ENCODE results near the gene GALNT18.

GALNT18 gene

DNA sequence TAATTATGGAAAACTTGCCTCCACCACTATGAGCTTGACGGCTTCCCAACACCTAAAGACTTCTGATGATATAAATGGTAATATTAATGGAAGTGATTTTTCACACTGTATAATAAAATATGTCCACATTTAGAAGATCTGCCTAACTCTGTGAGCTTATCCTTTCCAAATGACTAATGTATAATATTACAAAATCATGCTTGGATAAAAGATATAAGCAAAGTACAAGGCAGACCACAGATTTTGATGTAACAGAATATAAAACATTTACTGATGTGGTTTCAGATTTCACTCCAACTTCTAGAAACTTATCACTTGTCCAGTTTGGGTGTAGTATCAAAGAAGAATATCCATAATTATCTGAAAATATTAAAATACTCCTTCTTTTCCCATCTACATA lies 36.9 kb downstream of the GALNT18 start:
- no peak for DNase-seq

DNA sequence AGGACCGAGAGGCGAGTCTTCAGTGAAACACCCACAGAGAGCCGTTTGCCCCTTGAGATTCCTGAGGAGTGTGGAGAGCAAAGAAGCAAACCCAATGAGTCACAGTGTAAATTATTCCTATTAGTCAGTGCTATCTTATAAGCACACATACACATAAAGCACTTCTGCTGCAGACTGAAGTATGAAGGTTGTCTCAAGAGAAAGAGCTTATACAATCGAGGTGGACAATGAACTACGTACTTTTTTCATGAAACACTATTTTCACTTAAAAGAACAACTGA lies 37.3 kb downstream of the GALNT18 start:
- peak; percentile 85 for DNase-seq

DNA sequence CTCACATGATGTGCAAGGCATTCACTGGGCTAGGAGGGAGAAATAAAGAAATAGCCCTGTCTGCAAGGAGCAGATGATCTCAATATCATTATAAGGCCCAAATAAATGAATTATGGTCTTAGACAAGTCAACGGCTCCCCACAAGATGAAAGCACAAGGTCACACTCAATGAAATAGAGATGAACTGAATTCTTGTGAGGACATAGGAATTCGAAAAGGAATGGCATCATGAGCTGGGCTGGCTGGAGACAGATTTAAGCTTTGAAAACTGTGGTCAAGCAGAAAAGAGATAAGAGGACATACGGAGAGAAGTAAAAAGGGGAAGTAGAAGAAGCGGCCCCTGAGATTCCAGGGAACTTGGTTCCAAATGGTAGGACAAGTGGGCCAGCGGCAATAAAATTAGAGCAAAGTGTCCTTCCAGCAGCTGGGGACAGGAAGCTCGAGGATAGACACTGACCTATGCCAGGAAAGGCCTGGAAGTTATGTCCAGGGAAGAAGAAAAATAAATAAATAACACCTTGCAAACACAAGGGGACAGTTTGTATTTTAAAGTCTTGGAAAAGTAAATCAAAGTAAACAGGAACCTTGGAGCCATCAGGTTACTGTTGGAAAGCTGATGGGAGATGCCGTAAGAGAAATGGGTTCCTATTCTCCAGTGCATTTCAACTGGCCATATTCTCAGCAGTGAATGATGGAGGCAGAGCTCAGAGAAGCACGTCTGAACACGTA lies 37.8 kb downstream of the GALNT18 start:
- no peak for DNase-seq

DNA sequence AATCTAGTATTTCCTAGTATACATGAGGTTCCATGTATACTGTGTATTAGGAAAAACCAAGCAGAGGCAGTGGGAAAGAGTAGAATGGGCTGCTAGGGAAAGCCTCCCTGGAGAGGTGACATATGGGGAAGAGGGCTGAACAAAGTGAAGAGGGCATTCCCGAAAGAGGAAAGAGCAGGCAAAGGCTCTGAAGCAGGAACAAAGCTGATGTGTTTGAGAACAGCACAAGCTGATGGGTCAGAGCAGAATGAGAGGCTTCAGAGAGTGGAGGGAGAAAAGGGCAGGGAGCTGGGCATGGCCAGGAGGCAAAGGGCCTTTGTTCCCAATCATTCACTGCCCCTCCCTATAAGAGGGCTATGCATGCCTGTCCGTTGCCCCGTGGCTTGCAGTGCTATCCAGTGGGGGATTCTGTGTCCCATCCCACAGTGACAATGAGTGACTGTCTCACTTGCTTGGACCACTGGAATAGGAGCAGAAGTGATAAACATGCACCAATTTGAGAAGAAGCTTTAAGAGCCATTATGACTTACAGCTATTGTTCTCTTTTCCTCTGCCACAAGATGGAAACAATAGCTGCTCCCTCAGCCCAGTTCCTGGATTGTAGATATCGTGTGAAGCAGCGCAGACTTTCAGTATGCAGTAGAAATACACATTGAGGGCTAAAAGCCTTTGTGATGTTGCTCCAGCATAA lies 39.6 kb downstream of the GALNT18 start:
- no peak for DNase-seq

DNA sequence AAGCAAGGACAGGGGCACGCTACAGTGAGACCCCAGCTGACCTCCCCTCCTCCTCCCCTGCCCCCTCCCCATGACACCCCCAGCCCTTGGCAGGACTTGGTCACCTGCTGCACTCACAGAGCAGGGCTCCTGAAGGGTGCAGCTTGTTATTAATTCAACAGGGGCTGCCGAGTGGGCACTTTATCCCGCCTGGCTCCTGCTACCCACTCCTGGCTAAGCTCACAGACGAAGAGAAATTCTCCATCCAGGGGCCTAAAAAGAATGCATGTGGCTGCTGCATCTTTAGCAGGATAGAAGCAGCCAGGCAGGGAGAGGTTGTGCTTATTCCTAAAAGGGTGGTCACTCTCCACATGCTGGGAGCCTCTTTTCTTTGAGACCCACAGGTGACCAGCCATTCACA lies 40.3 kb downstream of the GALNT18 start:
- no peak for DNase-seq

DNA sequence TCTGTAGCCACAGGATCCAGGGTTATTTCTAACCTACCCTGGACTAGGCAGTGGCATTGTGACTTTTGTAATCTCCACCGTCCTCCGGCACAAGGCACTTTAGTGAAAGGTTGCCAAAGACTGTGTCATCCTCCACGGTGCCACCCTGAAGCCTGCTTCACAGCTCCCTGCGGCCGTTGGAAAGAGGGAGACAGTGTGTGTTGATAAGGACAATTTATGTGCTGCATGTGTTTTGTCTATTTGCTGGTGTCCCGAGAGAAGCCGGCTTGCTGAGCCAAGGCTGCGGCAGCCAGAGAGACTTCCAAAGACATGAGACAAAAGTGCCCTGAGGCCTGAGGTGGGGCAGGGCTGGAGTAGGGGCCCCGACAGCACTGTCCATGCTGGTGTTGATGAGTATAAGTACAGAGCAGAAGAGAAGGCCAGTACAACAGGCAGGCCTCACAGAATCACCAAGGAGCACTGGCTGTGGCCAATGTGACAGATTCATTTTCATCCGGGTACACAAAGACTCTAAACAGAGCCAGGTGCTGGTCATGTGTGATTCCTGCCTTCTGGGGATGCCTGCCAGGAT lies 40.9 kb downstream of the GALNT18 start:
- DNase-seq: no peak

DNA sequence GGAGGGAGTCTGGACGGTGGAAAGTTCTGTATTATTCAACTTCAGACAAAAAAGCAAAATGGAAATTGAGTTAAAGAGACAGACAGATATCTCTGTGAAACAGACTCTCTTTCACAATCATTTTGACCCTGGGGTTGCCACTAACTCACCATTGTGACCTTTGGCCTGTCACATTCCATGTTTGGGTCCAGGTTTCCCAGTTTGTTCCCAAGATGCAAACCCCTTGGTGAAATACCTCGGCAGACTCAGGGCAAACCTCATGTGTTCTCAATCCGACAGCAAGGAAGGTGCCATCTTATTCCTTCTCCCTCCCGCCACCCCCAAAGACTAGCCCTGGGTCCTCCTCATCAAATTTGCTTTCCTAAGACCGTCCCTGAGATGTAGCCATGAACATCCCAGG lies 41.8 kb downstream of the GALNT18 start:
- no peak for DNase-seq

DNA sequence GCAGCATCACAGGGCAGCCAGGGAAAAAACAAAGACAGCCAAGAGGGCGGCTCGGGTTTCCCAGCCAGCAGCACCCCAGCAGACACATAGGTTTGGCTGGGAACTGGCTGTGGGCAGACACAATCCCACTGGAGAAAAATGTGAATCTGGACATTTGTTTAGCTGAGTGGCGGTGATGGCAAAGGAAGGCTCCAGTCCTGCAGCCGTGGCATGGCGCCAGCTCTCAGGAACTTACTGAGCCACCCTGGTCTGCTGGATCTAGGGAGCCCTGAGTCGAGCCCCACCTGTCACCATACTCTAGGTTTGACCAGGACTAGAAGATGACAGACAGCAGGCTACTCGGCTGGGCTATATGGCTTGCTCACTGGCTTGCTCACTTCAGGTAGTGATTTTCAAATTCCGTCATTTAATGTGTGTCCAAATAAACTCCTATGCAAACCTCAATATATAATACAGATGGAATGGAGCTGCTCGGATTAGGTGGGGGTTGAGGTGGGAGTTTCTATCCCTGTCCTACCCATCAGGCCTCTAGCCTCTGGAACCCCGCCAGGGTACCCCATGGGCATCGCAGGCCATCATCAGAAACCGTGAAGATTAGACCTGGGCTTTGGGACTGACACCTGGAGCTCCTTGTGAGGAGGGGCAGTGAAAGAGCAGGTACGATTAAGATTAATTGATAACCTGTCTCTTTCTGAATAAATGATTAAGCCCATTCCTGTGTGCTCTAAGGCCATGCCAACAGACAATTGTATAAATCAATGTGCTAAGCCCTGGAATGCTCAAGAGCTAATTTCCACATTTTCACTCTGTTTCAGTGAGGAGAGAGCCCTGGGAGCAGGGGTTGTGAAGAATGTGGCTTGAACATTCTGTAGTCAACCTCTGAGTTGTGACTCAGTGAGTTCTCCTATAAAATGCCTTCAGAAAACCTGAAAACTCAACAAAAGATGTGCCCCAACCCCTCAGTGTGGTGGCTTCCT lies 42.5 kb downstream of the GALNT18 start:
- DNase-seq: no peak

DNA sequence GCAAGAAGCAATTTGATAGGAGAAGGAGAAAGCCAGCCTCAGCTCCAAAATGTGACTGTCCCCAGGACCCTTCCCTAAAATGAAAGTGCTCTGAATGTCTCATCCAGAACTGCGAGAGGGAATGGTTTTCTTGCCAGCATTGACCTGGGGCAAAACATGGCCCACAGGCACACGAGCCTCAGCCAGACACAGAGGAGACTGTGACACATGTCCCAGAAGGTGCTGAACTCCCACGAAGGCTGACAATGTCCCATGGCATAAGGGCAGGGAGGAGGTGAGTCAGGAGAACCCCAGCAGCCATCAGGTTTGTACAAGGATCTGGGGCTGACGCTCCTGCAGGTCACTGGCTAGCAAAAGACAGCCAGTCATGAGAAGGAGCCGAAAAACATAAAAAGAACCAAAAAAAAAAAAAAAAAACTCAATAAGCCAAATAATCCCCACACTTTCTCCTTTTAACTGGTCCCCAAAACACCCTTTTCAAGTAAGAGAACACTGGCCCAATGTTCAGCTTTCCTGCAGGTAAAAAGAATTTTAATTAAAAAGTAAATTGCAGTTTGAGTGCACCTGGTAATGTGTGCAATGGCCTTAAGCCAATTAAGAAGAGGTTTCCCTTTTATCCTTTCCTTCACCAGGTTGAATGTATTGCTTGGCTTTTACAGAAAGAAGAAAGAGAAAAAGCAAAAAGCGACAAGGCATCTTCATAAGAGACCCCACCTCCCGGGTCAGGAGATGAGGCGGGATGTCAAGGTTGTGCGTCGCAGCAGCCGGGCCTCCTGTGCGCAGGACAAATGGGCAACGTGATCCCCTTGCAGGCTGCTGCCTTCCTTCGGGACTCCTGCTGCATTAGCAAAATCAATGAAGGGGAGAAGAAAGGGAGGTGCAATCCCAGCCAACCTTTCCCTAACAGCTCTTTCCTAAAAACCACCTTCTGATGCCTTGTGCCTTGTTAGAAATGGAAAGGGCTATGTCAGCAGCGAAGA lies 43.6 kb downstream of the GALNT18 start:
- no peak for DNase-seq

DNA sequence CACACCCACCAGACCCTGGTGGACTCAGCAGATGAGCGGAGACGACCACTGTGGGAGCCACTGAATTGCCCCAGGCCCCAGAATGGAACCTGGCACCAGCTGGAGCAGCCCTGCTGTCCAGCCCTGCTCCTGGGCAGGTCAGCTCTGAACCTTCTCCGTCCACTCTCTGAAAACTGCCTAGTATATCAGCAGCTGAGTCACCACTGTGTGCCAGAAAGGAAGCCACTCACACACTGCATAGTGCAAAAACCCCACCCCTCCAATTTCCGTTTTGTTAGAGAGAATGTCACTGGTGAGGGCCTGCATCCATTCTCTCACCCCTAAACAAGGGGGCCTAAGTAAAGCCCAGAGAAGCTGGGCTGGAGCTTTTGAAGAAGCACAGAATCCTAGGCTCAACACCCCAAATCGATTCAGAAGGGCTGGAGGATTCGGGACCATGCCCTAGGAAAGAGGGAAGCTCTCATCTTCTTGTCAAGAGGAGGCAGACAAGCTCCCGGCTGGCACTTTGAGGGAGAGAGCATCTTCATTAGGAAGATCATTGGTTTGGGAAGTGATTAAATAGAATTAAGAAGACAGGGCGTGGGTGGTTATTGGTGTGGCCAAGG lies 44.5 kb downstream of the GALNT18 start:
- no peak for DNase-seq

DNA sequence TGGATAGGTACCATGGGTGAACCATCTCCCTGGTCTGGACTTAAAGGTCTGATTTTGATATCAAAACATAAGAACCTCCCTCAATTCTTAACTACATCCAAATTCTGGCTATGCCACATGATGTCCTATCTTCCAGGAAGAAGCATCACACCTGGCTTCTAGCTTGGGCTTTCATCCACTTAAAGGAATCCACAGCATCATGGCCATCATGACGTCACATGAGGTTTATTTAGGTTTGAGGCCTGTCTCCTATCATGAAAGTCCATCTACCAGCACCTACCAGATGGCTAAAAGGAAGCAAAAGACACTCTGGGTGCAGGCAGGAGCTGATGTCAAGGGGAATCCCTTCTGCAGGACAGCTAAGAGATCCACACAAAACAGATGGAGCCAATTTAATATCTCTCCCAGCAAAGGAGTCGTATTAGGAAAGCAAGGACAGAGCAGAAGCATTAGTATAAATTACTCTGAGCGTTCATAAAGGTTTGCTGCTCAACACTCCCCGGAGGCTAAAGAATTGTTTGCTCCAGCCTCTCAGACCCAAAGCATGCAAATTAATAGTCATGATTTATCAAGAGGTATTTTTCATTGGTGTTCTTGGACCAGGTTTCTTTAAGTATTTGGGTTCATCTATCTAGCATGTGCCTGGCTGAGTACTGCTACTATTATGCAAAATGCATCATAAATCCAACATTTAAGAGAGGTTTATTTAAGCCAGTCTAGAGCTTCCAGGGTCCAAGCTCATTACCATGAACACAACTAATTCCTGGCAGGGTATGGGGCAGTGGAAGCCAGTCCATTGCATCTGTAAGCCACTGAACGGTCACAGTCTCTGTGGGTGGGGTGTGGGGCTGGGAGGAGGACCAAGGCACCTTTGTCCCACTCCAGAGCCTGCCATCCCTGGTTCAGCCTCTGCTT lies 47.2 kb downstream of the GALNT18 start:
- no peak for DNase-seq

DNA sequence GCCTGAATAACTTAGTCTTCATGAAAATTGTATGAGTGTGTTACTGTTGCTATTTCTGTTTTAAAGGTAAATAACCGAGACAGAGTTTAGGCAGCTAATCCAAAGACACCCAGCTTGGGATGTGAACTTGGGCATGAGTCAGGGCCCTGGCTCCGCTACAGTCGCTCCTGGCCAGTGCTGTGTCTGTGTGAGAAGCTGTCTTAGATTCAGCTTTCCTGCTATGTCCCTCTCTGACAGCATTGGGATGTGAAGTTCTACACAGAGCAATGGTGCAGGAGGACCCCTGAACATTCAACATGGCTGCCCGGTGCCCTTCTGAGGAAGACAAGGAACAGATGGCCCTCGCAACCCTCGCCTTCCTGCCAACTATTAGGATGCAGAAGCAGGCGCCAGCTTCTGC lies 49.4 kb downstream of the GALNT18 start:
- no peak for DNase-seq

DNA sequence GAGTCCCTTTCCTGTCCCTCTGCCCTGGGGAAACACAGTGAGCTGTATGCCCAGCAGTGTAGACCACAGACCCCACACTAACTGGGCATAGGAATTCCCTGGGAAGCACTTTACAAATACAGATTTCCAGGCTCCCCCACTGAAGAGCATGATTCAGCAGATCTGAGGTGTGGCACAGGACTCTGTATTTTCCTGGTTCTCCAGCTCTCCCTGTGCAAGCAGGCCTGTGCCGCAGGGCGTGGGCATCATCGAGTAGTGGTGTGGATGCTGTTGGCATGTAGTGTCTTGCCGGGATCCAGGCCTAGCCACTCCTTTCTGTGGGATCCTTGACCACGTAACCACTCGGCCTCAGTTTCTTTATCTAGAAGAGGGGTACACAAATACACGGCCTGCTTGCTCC lies 49.9 kb downstream of the GALNT18 start:
- no peak for DNase-seq

DNA sequence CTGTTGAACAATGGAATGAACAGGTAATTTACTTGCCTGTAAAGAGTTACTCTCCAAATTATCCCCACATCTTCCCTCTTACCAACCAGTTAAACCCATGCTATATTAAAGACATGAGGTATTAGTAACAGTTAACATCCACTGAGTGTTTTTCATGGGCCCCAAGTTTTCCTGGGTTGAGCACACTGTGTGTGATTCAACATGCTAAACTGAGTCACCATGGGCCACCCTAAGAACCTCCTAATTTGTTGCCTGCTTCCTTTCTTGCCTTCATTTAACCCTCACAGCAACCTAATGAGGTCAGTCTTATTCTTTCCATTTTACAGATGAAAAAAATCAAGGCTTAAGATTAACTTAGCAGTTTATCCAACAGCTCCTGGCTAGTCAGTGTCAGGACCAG lies 51.0 kb downstream of the GALNT18 start:
- DNase-seq: no peak

DNA sequence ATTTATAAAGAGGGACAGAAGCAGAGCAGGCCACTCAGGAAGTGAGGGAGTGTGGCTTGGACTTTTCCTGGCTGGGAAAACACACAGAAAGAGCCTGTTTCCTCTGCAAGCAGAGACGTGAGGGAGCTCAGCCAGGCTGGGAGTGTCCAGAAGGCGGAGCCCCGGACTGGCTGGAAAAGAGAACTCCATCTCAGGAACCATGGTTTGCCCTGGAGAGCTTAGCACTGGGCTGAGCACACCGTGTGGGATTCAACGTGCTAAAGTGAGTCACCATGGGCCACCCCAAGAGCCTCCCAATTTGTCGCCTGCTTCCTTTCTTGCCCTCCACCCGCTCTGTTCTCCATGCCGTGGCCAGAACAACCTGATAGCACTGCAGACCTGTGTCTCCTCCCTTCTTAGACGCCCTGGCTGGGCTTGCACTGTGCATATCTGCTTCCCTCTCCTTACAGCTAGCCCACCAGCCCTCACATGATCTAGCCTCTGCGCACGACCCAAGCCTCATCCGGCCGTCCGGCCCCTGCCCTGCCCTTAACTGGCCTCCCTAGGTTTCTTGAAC lies 51.8 kb downstream of the GALNT18 start:
- no peak for DNase-seq

DNA sequence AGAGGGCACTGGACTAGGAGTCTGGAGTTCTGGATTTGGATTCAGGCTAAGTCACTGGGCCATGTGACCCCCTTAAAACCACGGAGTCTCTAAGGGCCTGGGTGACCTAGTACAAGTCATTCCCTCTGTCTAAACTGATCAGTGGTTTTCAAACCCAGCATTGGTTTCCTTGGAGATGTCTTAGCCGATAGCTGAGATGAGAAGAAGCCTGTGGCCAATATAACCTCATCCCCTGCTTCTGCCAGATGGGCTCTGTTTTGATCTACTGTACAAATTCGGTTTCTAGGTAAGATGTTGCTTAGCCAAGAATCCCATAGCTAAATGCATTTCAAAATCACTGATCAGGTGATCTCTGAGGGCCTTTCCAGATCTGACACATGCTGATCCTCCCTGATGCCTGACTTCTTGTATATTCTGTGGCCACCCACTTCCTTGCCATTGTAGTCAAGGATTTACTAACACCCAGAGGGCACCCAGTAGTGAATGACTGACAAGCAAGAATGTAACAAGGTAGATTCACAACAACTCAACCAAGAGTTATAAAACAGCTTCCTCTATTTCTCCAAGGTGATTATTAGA lies 53.1 kb downstream of the GALNT18 start:
- no peak for DNase-seq

DNA sequence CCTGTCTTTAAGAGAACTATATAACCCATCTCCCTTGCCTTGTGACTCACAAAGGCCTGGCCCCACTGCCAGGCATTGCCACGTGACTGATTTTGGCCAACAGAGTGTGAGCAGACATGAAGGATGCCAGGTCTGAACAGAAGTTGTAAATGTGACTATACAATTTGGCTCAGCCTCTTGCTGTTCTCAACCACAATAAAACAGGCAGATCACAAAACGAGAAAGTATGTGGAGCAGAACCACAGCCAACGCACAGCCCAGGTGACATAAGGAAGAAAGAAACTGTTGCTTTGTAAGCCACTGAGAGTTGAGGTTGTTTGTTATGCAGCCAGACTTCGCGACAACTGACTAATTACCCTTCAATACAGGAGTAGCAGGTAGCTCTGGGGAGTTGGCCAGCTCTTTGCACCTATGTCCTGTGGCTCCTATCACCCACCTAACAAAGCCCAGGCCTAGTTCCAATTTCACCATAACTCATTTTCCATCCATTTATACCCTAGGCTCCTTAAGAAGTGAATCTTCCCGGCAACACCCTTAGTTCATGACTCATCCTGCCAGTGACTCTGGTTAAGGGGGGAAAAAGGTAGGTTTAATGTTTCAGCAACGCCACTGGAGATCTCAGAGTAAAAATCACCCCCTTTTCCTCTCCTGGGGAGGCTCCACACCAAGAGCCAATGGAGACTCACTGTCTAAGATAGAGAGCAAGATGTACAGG lies 53.7 kb downstream of the GALNT18 start:
- DNase-seq: no peak

DNA sequence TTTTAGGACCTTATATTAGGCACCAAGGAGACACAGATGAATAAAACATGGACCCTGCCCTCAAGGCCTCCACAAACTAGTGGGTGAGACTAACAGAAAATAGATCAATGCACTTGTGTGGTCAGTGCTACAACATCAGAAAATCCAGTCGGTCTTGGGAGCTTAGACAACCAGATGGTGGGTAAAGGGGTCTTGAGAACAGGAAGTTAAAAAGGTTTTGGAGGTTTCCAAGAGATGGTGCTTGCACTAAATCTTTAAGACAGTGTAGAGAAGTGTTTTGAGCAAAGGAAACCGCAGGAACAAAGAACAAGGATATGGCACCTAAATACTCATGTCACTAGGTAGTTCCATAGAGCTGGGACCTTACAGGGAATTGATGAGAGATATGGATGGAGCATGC lies 56.2 kb downstream of the GALNT18 start:
- DNase-seq: no peak

All from kidney glomerular epithelial cell (primary cell).